ENCODE data around the gene ASPM.

ASPM gene, protein sequence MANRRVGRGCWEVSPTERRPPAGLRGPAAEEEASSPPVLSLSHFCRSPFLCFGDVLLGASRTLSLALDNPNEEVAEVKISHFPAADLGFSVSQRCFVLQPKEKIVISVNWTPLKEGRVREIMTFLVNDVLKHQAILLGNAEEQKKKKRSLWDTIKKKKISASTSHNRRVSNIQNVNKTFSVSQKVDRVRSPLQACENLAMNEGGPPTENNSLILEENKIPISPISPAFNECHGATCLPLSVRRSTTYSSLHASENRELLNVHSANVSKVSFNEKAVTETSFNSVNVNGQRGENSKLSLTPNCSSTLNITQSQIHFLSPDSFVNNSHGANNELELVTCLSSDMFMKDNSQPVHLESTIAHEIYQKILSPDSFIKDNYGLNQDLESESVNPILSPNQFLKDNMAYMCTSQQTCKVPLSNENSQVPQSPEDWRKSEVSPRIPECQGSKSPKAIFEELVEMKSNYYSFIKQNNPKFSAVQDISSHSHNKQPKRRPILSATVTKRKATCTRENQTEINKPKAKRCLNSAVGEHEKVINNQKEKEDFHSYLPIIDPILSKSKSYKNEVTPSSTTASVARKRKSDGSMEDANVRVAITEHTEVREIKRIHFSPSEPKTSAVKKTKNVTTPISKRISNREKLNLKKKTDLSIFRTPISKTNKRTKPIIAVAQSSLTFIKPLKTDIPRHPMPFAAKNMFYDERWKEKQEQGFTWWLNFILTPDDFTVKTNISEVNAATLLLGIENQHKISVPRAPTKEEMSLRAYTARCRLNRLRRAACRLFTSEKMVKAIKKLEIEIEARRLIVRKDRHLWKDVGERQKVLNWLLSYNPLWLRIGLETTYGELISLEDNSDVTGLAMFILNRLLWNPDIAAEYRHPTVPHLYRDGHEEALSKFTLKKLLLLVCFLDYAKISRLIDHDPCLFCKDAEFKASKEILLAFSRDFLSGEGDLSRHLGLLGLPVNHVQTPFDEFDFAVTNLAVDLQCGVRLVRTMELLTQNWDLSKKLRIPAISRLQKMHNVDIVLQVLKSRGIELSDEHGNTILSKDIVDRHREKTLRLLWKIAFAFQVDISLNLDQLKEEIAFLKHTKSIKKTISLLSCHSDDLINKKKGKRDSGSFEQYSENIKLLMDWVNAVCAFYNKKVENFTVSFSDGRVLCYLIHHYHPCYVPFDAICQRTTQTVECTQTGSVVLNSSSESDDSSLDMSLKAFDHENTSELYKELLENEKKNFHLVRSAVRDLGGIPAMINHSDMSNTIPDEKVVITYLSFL (N-terminal part only)

DNA sequence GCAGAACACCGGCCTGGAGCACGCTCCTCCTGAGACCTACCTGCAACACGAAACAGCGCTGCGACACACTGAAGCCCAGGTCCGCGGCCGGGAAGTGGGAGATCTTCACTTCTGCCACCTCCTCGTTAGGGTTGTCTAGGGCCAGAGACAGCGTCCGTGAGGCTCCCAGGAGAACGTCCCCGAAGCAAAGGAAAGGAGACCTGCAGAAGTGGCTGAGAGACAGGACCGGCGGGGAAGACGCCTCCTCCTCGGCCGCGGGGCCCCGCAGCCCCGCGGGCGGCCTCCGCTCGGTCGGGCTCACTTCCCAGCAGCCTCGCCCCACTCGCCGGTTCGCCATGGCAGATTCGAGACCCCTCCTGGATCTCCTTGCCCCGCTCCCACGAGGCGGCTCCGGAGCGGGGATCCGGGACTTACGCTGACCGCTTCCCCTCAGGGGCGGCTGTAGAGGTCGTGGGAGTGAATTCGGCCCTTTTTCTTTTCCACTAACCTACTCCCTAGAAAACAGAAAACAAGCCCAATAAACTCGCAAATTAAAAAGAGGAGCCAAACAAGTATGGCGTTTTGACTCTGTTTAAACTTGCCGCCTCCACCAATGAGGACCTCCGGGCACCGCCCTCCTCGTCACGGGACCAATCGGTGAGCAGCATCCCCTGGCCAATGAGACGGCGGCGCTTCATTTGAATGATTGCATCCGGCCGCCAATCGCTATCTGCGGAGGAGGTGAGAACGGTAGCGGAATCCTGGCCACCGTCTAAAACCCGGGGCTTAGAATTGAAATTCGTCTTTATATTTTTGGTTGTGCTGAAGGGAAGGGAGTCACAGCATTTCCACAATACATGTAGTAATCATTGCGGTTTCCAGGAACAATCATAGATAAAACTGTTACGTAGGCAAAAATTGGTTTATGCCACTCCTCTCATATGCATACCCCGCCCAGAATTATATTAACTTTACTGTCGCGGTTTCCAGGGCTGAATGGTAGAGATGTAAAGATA lies at the start of gene ASPM:
Gene ASPM, minus strand, starts transcription at position 569 of the 995 bp plus-strand sequence. Its CDS starts 232 bp downstream, at position 337.
- peak; percentile 89 to 91 for DNase-seq (ENCODE audit: low read depth in 2 of 2)

GRCh38 chr1:197195100-197195499 lies 48.6 kb upstream of the ASPM start:
- DNase-seq (ENCODE audit: low read depth in 2 of 2) = no peak

DNA sequence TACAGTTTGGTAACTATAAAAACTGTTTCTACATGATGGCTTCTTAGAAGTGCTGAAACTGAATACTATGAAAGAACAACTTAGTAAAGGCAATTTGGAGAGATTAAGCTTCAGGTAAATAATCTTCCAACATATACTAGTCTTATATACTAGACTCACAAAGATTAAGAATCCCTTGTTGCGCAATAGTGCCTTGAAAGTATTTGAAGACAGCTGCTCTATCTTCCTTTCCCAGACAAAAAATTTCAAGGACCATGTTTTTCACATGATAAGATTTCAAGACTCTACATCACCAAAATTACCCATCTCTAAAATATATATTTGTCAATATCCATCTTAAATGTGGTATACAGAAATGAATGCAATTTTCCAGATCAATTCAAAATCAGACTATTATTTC lies 37.7 kb upstream of the ASPM start:
- no peak for DNase-seq (ENCODE audit: low read depth in 2 of 2)

DNA sequence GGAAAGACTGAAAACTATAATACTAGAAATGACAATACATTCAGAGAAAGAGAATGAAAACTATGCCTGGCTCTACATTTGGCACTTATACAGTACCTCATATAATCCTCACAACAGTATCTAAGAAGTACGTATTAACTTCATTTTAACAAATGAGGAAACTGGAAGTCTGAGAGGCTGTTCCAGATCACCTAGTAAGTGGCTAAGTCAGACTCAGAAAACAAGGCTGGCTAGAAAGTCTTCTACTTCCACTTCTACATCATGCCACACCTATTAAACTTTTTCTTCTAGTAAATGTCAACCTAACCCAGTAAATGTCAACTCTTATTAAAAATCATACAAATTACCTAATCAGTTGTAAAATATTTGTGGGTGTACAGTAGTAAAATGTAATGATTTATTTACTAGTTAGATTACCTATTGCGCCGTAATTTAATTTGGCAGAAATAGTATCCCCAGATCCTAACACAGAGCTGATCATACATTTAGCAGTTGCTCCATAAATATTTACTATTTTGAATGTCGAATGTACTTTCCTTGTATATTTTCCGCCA lies 36.8 kb upstream of the ASPM start:
- no peak for DNase-seq (ENCODE audit: low read depth in 2 of 2)

DNA sequence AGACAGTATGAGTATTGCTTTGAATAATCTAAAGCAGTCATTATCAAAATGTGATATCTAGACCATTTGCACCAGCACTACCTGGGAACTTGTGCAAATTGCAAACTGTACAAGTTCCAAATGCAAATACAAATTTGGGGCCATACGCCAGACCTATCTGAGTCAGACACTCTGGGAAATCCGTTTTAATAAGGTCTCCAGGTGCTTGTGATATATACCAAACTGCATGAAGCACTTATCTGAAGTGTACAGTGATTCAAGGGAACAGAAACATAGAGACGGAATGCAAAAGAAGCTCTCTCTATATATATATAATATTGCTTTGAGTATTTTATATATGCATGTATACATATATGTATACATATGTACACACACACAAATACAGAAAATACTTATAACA lies 36.2 kb upstream of the ASPM start:
- DNase-seq (ENCODE audit: low read depth in 2 of 2) = no peak

GRCh38 chr1:197181982-197182381 lies 35.5 kb upstream of the ASPM start:
- DNase-seq (ENCODE audit: low read depth in 2 of 2) = no peak

DNA sequence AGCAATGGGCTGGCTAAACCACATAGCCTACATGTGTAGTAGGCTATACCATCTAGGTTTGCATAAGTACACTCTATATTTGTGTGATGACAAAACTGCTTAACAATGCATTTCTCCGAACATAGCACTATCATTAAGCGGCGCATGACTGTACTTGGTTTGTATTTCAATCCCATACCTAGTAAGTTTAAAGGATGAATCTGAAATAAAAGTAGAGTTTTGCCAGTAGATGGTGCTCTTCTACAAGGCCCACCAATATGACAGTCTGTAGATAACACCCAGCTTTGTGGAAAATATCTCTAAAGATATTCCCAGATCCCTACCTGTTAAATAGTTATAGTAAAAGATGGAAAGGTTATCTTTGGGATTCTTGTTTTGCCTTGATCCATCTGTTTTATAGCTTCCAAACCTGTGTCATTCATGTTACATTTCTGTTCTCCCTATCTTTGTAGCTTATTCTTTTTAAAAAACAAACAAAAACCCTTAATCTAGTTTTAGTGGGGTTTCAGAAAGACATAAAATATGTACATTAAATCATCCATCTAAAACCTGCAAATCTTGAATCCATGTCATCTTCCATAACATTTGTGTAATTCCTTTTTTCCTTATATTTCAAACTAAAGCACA lies 33.9 kb upstream of the ASPM start:
- DNase-seq (ENCODE audit: low read depth in 2 of 2) = no peak

GRCh38 chr1:197178998-197179397 lies 32.5 kb upstream of the ASPM start:
- DNase-seq (ENCODE audit: low read depth in 2 of 2) = no peak

DNA sequence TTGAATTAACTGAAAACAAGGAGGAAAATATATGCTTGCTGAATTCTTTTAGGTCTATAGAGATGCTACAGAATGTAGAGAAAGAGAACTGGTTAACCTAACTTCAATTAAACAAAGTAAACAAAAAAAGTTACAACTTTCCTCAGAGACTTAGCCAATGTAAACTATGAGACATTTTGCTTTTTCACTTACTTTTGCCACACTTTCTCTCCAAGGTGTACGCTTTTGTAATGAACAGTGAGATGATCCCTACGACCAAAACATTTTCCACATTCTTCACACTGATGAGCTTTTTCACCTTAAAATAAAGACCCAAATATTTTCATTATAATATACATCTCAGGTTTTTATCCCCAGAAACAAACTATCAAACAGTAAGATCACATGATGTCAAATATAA lies 28.3 kb upstream of the ASPM start:
- DNase-seq (ENCODE audit: low read depth in 2 of 2) = no peak

GRCh38 chr1:197173571-197174507 lies 27.4 kb upstream of the ASPM start:
- no peak for DNase-seq (ENCODE audit: low read depth in 2 of 2)

DNA sequence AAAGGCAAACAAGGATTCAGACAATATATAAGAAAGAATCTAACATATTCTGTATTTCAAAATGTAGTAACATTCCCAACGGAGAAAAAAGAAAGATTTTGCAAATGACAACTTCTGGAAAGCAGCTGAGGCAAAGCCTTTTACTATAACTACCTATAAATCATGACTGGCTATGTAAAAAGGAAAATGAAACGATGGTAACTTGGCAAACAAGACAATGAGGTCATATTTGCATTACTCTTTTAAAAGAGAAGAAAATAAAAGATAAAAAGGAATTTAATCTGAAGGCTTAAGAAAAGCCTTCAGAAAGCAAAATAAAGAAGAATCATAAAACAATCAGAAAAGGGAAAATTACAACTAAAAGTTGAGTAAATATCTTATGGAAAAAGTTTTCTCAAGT lies 25.1 kb upstream of the ASPM start:
- no peak for DNase-seq (ENCODE audit: low read depth in 2 of 2)

- no peak for DNase-seq (ENCODE audit: low read depth in 2 of 2)
Measured at GRCh38 chr1:197170538-197170937, 24.1 kb upstream of the ASPM start.

DNA sequence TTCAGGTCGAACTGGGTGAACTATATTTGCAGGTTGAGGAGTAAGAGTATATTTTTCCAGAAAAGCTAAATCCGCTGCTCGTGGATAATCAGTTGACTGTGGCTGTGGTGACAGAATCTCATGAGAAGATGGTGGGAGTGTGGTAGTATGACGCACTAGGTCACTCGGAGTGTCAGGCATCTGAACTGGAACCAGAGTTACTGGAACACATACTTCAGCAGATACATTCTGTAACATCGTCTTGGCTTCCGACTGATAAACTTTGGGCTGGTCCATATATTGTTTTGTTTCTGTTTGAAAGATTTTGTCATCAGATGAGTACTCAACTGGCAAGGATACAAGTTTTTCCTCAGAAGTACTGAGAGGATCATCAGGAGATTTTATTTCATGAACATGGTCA lies 13.0 kb upstream of the ASPM start:
- no peak for DNase-seq (ENCODE audit: low read depth in 2 of 2)

DNA sequence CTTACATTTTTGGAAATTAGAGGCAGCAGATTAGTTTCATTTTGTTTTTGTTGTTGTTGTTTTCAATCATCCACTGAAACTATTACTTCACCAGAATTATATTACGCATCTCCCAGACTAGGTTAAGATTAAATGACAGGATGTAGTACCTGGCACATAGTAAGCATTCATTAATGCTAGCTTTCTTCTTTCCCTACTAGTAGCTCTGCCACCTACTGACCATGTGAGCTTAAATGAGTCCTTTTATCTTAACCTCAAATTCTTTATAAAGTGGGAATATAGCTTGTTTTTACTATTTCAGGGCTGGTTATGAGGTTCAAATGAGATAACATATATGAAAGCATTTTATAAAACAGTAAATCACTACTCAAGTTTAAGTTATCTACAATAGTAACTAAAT lies 10.2 kb upstream of the ASPM start:
- no peak for DNase-seq (ENCODE audit: low read depth in 2 of 2)

DNA sequence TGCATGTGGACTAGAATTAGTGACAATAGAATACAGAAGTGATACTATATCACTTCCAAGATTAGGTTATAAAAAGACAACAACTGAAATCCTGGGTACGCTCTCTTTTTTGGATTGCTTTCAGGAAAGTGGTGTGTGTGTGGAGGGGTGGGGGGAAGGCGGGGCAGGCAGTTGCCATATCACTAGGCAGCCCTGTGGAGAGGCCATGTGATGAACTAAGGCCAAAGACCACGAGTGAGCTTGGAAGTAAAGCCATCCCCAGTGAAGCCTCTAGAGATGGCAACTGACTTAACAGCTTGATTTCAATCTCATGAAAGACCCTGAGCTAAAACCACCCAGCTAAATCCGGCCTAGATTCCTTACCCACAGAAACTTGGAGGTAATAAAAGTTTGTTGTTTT lies 6.2 kb upstream of the ASPM start:
- no peak for DNase-seq (ENCODE audit: low read depth in 2 of 2)

DNA sequence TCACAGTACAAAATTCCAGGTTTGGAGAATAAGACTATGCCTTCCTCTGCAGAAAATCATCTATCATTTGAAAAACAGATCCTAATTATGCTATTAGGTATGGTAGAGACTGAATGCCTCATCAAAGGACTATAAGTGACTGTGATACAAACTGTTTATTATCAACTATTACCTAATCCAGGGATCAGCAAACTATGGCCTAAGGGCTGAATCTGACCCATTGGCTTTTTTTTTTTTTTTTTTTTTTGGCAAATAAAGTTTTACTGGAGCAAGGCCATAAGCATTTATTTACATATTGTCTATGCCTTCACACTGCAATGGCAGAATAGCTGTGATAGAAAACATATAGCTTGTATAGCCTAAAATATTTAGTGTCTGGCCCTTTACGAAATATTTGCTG lies 4.7 kb upstream of the ASPM start:
- no peak for DNase-seq (ENCODE audit: low read depth in 2 of 2)

GRCh38 chr1:197150336-197151005 lies 4.0 kb upstream of the ASPM start:
- DNase-seq (ENCODE audit: low read depth in 2 of 2) = no peak

GRCh38 chr1:197149340-197149739 lies 2.9 kb upstream of the ASPM start:
- no peak for DNase-seq (ENCODE audit: low read depth in 2 of 2)

Data from stimulated activated CD4-positive, alpha-beta T cell treated with anti-CD3 and anti-CD28 coated beads, Interleukin-4, amount 100 ng/mL, for 48 hours (primary cell).